ENCODE measurements around the gene KCNH8.

The KCNH8 gene

DNA sequence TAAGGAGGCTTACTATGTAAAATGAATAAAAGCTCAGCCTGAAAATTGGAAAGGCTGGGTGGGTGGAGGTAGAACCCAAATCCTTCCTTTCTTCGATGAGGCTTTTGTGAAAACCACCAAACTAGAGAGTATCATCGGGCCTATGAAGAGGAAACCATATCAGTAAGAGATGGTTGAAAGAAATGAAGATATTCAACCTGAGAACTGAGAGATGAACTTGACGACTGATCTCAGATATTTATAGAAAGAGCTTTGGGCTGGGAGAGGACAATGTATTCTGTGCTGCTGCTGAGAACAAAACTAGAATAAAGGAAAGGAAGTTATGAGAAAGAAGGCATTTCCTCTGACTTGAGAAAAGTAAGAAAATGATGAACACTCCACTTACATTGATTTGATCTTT, 236.6 kb downstream of the KCNH8 start:
- DNase-seq (ENCODE audit: low read depth), result no peak

DNA sequence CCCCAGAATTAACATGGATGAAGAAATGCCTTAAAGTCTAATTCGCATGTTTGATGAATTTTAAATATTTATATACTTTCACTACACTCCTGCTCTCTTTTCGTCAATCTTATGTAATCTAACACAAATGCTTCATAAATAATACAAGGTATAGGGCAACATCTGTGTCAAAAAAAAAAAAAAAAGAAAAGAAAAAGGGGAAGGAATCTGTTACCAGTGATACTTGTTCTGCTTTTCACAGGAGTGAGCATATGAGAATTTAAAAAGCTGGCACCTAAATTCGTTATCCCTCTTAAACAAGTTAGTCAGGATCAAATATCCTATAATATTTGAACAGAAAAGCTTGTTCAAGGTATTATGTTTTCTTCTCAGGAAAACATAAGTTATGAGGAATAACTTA, 243.8 kb downstream of the KCNH8 start:
- DNase-seq (ENCODE audit: low read depth), result no peak

DNA sequence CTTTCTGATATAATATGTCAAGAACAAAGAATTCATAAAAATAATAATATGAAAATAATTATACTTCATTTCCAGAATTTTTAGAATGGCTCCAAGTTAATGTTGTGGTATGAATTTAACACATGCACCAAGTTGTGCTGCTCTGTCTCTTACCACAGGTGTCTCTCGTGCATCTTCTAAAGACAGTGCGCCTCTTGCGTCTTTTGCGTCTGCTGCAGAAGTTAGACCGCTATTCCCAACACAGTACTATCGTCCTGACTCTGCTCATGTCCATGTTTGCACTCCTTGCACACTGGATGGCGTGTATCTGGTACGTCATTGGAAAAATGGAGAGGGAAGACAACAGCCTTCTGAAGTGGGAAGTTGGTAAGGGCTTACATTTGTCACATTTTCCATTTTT, 246.6 kb downstream of the KCNH8 start:
- no peak for DNase-seq (ENCODE audit: low read depth)

- DNase-seq (ENCODE audit: low read depth), result no peak
These were observed 248.4 kb downstream of the KCNH8 start for GRCh38 chr3:19396726-19397125.

- DNase-seq (ENCODE audit: low read depth), result no peak
These were observed 251.0 kb downstream of the KCNH8 start for GRCh38 chr3:19399356-19399755.

- DNase-seq (ENCODE audit: low read depth), result no peak
These were observed 251.5 kb downstream of the KCNH8 start for GRCh38 chr3:19399836-19400235.

- no peak for DNase-seq (ENCODE audit: low read depth)
These were observed 271.8 kb downstream of the KCNH8 start for GRCh38 chr3:19420159-19420558.

GRCh38 chr3:19425825-19426224, 277.5 kb downstream of the KCNH8 start:
- no peak for DNase-seq (ENCODE audit: low read depth)

GRCh38 chr3:19427422-19428149, 279.3 kb downstream of the KCNH8 start:
- no peak for DNase-seq (ENCODE audit: low read depth)

DNA sequence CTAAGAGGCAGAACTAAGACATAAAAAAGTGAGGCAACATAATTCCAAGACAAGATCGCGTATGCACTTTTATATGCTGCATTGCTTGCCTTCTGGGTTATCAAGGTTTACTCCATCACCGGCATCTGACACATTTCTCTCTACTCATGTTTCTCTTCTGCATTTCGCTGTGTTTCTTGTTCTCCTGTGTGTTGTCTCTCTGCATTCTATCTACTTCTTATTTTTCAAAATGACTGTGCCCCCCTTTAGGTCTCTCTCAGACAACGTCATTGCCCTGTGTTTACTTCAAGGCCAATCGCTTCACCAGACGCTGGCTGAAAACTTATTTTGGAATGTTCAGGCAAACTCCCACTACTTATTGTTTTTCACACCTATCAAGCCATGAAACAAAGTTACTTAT, 280.4 kb downstream of the KCNH8 start:
- DNase-seq (ENCODE audit: low read depth), result no peak

DNA sequence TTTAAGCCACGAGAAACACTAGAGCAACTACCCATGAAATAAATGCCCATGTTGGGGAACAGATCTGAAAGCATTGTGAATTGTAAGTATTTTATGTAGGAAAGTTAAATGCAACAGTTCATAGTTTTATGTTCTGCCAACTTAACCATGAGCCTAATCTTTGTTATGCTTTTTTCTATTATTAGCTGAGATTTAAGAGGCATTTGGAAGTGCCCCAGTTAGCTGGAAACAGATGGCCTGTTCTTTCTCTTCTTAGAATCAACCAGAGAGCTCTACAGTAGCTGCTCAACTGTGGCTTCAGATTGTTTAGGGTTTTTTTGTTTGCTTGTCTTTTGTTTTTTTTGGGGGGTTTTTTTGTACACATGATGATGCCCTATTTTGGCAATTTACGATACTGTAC, 284.4 kb downstream of the KCNH8 start:
- no peak for DNase-seq (ENCODE audit: low read depth)

GRCh38 chr3:19436746-19437145, 288.4 kb downstream of the KCNH8 start:
- DNase-seq (ENCODE audit: low read depth), result no peak

GRCh38 chr3:19439944-19440343, 291.6 kb downstream of the KCNH8 start:
- DNase-seq (ENCODE audit: low read depth), result no peak

- no peak for DNase-seq (ENCODE audit: low read depth)
These were observed 297.8 kb downstream of the KCNH8 start for GRCh38 chr3:19446138-19446537.

GRCh38 chr3:19446687-19447086, 298.4 kb downstream of the KCNH8 start:
- no peak for DNase-seq (ENCODE audit: low read depth)

GRCh38 chr3:19455546-19455945, 307.2 kb downstream of the KCNH8 start:
- DNase-seq (ENCODE audit: low read depth), result no peak

GRCh38 chr3:19456738-19457137, 308.4 kb downstream of the KCNH8 start:
- no peak for DNase-seq (ENCODE audit: low read depth)

GRCh38 chr3:19457449-19457848, 309.1 kb downstream of the KCNH8 start:
- DNase-seq (ENCODE audit: low read depth), result no peak

GRCh38 chr3:19467761-19468160, 319.5 kb downstream of the KCNH8 start:
- no peak for DNase-seq (ENCODE audit: low read depth)

GRCh38 chr3:19471138-19471537, 322.8 kb downstream of the KCNH8 start:
- no peak for DNase-seq (ENCODE audit: low read depth)

DNA sequence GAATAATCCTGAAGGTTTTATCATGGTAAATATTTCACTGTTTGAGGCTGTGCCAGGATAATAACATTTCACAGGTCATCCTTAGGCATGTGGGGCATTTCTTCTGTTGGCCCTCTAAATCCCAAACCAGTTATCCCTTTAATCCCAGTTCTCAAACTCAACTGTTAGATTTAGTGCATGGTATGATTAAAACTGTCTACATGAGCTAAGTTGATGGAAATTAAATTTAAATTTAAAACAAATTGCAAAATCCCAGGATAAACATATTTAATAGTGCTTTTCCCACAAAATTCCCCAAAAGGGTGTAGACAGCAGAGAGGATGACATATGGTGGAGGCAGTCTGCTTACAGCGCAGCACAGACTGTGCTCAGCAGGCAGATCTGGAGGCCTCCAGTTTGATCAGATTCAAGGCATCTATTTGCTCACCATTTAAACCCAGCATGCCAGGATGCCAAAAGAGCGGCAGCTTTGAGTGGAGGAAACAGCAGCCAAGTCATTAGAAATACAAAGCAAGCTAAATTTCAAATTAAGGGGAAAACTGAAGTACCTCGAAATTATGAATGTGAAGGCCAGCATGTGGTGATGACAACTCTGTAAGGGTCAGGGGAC, 325.8 kb downstream of the KCNH8 start:
- DNase-seq (ENCODE audit: low read depth), result no peak

DNA sequence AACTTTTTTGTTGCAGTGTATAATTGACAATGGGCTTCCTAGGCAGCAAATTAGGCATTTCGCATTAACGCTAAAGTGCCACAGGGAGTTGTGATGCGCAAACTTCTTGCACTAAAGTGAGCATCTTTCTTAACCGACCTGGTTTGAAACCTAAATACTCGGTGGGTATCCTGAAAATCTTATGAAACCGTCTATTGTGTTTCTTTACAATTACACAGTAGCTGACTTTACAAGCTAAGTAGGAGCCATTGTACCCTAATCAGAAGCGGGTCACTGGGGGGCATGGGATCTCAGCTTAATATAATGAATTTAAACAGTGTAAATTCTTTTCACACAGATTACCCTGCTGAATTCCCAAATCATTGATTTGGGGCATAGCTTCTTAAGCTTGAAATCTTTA, 328.0 kb downstream of the KCNH8 start:
- DNase-seq (ENCODE audit: low read depth), result no peak

DNA sequence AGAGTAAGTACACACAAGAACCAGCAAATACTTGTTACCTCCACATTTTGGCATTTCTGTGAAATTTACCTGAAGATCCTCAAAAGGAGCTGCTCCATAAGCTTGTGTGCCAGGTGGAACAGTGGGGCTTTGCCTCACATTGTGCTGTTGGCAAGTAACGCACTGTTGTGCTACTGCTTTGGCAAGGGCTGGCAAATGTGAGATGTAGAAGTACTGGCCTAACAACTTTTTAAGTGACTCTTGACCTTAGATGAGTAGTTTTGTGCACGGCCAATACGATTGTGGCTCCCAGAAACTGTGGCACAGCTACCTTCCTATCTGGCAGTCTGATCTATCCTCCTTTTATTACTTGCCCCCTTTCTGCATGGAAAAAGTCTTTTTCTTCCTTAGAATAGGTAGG, 337.0 kb downstream of the KCNH8 start:
- no peak for DNase-seq (ENCODE audit: low read depth)

DNA sequence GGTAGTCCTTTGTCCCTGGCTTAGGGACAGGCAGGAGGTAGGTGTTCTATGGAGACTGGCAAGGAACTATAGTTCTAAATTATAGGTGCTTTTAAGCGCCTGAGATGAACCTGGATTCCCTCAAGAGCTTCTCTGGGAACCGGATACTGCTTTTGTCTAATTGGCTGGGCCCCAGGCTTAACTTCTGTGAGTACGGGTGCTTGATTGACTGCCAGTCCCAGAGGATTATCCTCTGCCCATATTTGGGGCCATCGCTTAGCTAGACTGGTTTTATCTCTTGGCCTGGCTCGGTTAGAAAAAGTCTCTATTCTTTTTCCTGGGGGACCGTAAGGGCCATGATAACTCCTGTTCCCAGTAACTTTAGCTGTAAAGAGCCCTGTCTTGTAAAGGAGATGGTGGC, 339.1 kb downstream of the KCNH8 start:
- DNase-seq (ENCODE audit: low read depth), result no peak
